Brain microvascular endothelial cell (primary cell): Measurements from ENCODE around the gene DNAJC15.

Experiments
- DNase-seq: peaks from one replicate; pipeline ENCODE4 v3.0.0-alpha.2; 2020
- H3K27ac ChIP-seq: fragments of 250-450 bp; sonication (Bioruptor Pico); 2 replicates; pipeline ENCODE4 v1.5.1; 2020; ENCODE audit warnings: mild to moderate bottlenecking, moderate library complexity
- H3K27me3 ChIP-seq: fragments of 250-450 bp; sonication (Bioruptor Pico); replicated peaks from 2 replicates; pipeline ENCODE4 v1.5.1; 2020; ENCODE audit warnings: mild to moderate bottlenecking
- H3K36me3 ChIP-seq: fragments of 250-450 bp; sonication (Bioruptor Pico); replicated peaks from 2 replicates; pipeline ENCODE4 v1.5.1; 2020; ENCODE audit warnings: mild to moderate bottlenecking
- H3K4me3 ChIP-seq: 2 replicates; pipeline ENCODE4 v1.5.1; 2011; ENCODE audit warnings: low read depth, mild to moderate bottlenecking, control low read depth, low read length, moderate library complexity
- in situ Hi-C: cut with HindIII; loops from 2 replicates; pipeline ENCODE4 v1.10.0; 2017; ENCODE audit warnings: low sequenced_read_pairs, low pct_ligation_motif_present
- TF ChIP-seq, protein P1 (sequence below): IDR thresholded peaks from 2 replicates; pipeline ENCODE4 v1.5.1; 2011; ENCODE audit warnings: low read depth, mild to moderate bottlenecking, moderate library complexity, low read length, control low read depth, inconsistent platforms; ENCODE audit errors: missing control alignments

The DNAJC15 gene

DNA sequence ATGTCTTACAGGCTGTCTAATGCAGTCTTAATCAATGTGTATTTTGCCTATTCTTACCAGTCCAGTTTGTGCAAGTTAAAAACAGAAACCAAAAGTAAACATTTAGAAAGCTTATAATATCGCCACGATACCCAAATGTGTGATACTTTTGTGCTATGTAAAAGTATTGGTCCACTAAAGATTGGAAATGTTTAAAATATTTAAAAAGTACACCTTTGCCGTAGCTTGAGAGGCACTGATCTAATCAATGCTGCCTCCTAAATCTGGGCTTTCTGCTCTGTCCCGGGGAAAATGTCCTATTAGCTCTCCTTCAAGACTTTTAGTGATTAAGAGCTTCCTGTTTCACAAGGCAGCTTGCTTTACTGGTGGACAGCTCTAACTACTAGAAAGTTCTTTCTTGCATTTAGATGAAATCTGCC is 64.7 kb downstream of the DNAJC15 start:
- Histone ChIP-seq H3K36me3 (no peaks in the 10 kb centered on the region), H3K27me3 (no peaks in the 10 kb centered on the region), H3K27ac (peak overlapping the region; percentile 6), H3K4me3 (no peak overlapping the region)
- peak; percentile 19 for DNase-seq
- TF ChIP-seq, protein P1, sequence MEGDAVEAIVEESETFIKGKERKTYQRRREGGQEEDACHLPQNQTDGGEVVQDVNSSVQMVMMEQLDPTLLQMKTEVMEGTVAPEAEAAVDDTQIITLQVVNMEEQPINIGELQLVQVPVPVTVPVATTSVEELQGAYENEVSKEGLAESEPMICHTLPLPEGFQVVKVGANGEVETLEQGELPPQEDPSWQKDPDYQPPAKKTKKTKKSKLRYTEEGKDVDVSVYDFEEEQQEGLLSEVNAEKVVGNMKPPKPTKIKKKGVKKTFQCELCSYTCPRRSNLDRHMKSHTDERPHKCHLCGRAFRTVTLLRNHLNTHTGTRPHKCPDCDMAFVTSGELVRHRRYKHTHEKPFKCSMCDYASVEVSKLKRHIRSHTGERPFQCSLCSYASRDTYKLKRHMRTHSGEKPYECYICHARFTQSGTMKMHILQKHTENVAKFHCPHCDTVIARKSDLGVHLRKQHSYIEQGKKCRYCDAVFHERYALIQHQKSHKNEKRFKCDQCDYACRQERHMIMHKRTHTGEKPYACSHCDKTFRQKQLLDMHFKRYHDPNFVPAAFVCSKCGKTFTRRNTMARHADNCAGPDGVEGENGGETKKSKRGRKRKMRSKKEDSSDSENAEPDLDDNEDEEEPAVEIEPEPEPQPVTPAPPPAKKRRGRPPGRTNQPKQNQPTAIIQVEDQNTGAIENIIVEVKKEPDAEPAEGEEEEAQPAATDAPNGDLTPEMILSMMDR: no peak
- in situ Hi-C loops: no loop called here

DNA sequence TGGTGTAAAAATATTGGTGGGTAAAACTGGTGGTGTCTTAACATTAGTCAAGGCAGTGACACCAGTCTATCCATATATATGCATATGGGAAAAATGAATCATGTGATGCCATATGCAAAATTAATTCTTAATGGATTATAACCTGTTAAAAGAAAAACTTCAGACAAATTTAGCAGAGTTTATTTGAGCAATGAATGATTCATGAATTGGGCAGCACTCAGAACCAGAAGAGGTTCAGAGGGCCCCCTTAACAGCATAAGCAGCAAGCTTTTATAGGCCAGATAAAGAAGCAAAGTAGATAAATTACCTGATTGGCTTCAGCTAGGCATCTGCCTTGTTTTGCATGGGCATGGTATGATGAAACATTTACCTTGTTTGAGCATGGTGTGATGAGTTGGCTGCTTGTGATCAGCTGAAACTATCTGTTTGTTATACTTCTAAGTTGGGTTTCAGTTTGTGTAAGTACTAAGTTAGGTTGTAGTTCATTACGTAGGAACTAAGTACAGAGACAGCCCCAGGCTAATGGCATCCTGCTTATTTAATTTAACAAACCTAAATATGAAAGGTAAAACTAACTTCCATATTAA is 66.6 kb downstream of the DNAJC15 start:
- no peaks in the 10 kb centered on the region for H3K36me3 ChIP-seq
- H3K27me3 ChIP-seq: no peaks in the 10 kb centered on the region
- no peak overlapping the region for H3K27ac ChIP-seq
- DNase-seq: no peak
- TF ChIP-seq, protein P1: no peak
- H3K4me3 ChIP-seq: no peak overlapping the region
- in situ Hi-C loops: no loop called here

DNA sequence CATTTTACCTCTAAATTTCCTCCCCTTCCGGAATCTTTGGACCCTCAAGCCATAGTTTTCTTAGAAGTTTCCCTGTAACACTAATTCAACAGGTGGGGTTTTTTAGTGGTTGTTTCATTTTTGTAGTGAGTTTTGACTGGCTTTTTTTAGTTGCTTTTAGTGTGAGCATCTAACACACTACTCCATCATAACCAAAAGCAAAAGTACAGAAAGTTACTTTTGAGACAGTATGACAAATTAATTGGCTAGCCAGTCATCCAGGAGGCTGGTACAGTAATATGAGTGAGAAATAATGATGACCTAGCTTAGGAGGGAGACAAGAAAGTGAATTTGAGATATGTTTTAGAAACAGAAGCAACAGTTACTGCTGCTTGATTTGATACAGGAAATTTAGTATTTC is 71.5 kb downstream of the DNAJC15 start:
- in situ Hi-C loops: no loop called here
- Histone ChIP-seq H3K4me3 (no peak overlapping the region), H3K27ac (no peak overlapping the region), H3K36me3 (no peaks in the 10 kb centered on the region), H3K27me3 (no peaks in the 10 kb centered on the region)
- no peak for DNase-seq
- TF ChIP-seq, protein P1: no peak

DNA sequence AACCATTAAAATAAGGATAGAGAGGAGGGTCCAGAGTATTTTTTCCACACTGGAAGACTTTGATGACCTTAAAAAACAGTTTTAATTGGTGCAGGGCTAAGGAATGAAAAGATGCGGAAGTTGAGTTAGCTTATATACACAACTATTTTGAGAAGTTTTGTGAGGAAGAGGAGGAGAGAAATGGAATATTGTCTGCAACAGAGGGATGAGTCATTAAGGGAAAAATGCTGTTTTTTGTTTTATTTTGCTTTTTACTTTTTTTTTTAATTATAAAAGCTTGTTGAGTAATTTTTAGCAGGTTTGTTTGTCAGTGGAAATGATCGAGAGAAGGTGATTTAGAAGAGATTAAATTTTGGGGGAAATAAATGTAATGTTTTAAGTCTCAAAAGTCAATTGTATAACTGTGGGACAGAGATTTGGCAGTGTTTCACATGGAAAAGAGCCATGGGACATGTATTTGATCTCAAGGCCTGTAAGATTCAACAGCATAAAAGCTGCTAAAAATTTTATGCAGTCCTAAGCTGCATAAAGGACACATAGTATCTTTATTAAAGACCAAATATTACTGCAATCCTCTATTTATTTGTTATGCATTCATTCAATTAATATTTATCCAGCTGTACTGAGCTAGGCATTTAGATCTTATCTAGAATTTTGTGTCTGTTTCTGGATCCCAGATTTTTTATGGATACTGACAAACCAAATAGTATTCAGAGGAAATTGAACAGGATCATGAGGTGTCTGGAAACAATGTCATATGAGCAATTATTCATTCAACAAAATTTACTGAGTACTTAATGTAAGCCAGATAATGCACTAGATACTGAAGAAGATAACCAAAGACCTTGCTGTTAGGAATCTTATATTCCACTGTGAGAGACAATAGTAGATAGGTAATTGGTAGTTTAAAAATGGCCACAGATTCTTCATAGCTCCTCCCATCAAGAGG is 72.7 kb downstream of the DNAJC15 start:
- in situ Hi-C loops: no loop called here

DNA sequence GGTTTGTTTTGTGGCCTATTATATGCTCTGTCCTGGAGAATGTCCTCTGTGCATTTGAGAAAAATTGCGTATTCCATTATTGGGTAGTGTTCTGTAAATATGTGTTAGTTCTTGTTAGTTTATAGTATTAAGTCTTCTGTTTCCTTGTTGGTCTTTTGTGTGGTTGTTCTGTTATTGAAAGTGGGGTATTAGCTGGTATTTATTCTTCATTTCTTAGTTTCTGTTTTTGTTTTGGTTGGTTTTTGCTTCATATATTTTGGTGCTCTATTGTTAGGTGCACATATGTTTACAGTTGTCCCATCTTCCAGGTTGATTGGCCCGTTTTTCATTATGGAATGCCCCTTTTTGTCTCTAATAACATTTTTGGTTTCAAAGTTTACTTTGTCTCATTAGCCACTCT is 77.3 kb downstream of the DNAJC15 start:
- Histone ChIP-seq H3K27ac (no peak overlapping the region), H3K36me3 (no peaks in the 10 kb centered on the region), H3K27me3 (no peaks in the 10 kb centered on the region), H3K4me3 (no peak overlapping the region)
- in situ Hi-C loops: no loop called here
- TF ChIP-seq, protein P1: no peak
- no peak for DNase-seq

More for the DNA sequence above, 72.7 kb downstream of the DNAJC15 start:
- Histone ChIP-seq H3K4me3 (no peak overlapping the region), H3K36me3 (no peaks in the 10 kb centered on the region), H3K27ac (no peak overlapping the region), H3K27me3 (no peaks in the 10 kb centered on the region)
- TF ChIP-seq, protein P1: no peak
- no peak for DNase-seq
